Activated CD8-positive, alpha-beta T cell treated with anti-CD3 and anti-CD28 coated beads, Interleukin-2, amount 10 ng/mL, durations not matched to agents 7 days and 5 days (primary cell): ENCODE measurements around the gene IZUMO1R. TPM values are rescaled to one million over a fixed set of nuclear protein-coding genes. Genes with fewer than 3 reads are reported as not detected.
"Not testable (repeated sequence)": the region's sequence is repeated elsewhere in the genome, so short reads cannot be mapped to it uniquely, and the experiment has no call there.

ENCODE experiments used
- ATAC-seq: fragments of 150-1000 bp; cut with Tn5 transposase; one replicate; pipeline ENCODE4 v1.10.0; 2021; ENCODE audit warnings: moderate library complexity
- CTCF ChIA-PET: fragments of 350-600 bp; sonication (Branson Sonifier 250); formaldehyde crosslinking; loops from one replicate; lab custom pipeline; 2021; ENCODE audit warnings: antibody characterized with exemption; lab: Charles Lee
- POLR2A ChIA-PET: fragments of 350-600 bp; sonication (Branson Sonifier 250); formaldehyde crosslinking; loops from one replicate; lab custom pipeline; 2021; ENCODE audit warnings: antibody characterized with exemption; lab: Charles Lee
- DNase-seq: peaks from one replicate; pipeline ENCODE4 v3.0.0-alpha.2; 2020
- H3K27ac Mint-ChIP-seq: one replicate; pipeline ENCODE4 v1.8.0; 2021; ENCODE audit warnings: mild to moderate bottlenecking, mixed read lengths
- H3K27me3 Mint-ChIP-seq: one replicate; pipeline ENCODE4 v1.8.0; 2021; ENCODE audit warnings: low read depth, mixed read lengths
- H3K36me3 Mint-ChIP-seq: one replicate; pipeline ENCODE4 v1.8.0; 2021; ENCODE audit warnings: low read depth, mixed read lengths
- H3K4me1 Mint-ChIP-seq: one replicate; pipeline ENCODE4 v1.8.0; 2021; ENCODE audit warnings: low read depth, mixed read lengths
- H3K4me3 Mint-ChIP-seq: one replicate; pipeline ENCODE4 v1.8.0; 2021; ENCODE audit warnings: mild to moderate bottlenecking, mixed read lengths
- H3K9me3 Mint-ChIP-seq: one replicate; pipeline ENCODE4 v1.8.0; 2022; ENCODE audit warnings: mixed read lengths; ENCODE audit not compliant: insufficient read depth
- total RNA-seq, 2 experiments: library from RNA; stranded (reverse); gene quantifications; one replicate each; pipeline ENCODE4 v1.2.3, GENCODE V29; 2021

The IZUMO1R gene
- total RNA-seq, 2 experiments from 2014 or later: not detected

DNA sequence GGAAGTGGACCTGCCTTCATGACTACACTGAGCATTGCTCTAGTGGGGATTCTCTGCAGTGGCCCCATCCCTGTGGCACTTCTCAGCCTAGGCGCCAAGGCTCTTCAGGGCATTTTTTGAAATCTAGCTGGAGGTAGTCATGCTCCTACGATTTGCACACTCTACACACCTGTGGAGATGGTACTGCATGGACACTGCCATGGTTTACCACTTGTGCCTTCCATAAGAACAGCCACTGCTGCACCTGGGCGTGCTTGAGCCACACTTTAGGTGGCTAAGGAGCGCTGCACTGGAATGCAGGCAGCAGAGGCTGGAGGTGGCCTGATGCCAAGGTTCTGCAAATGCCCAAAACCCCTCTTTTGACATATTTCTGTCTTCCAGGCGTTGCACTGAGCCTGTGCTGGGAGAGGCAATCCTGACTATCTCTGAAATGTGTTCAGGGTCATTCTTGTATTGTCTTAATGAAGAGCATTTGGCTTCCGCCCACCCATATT is 24.3 kb downstream of the IZUMO1R start:
- ATAC-seq: no peak
- H3K9me3 Mint-ChIP-seq: no peaks in the 10 kb centered on the region
- no peaks in the 10 kb centered on the region for H3K27me3 Mint-ChIP-seq
- ChIA-PET POLR2A (no interaction called here), CTCF (no interaction called here)
- no peak overlapping the region for H3K27ac Mint-ChIP-seq
- no peak overlapping the region for H3K4me3 Mint-ChIP-seq
- no peaks in the 10 kb centered on the region for H3K4me1 Mint-ChIP-seq
- H3K36me3 Mint-ChIP-seq: no peaks in the 10 kb centered on the region
- DNase-seq: no peak

DNA sequence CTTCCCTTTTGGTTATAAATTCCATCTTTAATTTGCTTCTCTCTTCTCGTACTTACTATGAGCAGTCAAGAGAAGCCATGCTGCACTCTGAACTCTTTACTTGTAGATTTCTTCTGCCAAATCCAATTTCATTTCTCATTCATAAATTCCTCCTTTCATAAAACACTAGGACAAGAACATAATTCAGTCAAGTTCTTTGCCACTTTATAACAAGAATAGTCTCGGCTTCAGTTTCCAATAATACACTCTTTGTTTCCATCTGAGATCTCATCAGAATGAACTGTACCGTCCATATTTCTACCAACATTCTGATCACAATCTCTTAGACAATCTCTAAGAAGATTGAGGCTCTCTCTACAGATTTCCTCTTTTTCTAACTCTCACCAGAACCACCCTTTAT is 25.1 kb downstream of the IZUMO1R start:
- H3K27me3 Mint-ChIP-seq: no peaks in the 10 kb centered on the region
- ATAC-seq: no peak
- no peaks in the 10 kb centered on the region for H3K9me3 Mint-ChIP-seq
- POLR2A ChIA-PET: no interaction called here
- H3K36me3 Mint-ChIP-seq: no peaks in the 10 kb centered on the region
- no peak for DNase-seq
- no peak overlapping the region for H3K27ac Mint-ChIP-seq
- no peak overlapping the region for H3K4me3 Mint-ChIP-seq
- H3K4me1 Mint-ChIP-seq: no peaks in the 10 kb centered on the region
- CTCF ChIA-PET: no interaction called here

DNA sequence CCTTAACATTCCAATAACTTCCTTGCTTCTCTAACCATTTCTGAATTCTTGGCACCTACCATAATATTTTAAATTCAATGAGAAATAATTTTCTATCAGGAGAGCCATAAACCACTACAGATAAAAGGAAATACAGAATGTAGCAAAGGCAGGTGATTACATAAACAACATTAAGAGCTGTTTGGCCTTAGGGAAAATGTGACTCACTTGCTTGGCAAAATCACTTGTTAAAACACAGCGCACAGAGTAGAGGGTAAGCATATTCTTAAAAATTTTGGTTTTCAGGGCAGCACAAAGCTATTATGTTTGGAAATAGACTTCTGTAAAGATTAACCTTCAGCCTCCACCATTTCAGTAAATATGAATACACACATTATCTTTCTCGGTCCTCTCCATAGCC is 26.4 kb downstream of the IZUMO1R start:
- Mint-ChIP-seq H3K9me3 (no peaks in the 10 kb centered on the region), H3K4me3 (no peak overlapping the region), H3K27me3 (no peaks in the 10 kb centered on the region), H3K4me1 (no peaks in the 10 kb centered on the region), H3K36me3 (no peaks in the 10 kb centered on the region), H3K27ac (no peak overlapping the region)
- POLR2A ChIA-PET: no interaction called here
- CTCF ChIA-PET: no interaction called here
- ATAC-seq: no peak
- no peak for DNase-seq

DNA sequence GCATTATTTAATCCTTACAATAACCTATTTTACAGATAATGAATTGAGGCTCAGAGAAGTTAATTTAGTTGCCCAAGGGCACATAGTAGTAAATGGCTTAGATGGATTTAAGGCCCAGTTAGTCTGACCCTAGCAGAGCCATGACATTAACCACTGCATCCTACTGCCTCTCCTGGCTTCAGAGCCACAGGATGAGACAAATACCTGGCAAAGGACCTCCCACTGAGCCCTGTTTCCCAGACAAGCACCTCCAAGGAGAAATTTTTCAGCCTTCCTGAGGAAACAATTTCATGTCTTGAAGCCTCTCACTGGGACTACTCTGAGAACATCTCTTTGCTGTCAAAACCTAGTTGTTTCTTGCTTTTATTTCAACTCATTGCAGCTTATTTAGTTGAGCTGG is 28.4 kb downstream of the IZUMO1R start:
- ATAC-seq: no peak
- H3K27me3 Mint-ChIP-seq: no peaks in the 10 kb centered on the region
- no peak overlapping the region for H3K27ac Mint-ChIP-seq
- CTCF ChIA-PET: no interaction called here
- H3K4me1 Mint-ChIP-seq: no peaks in the 10 kb centered on the region
- no peaks in the 10 kb centered on the region for H3K36me3 Mint-ChIP-seq
- no peak for DNase-seq
- H3K4me3 Mint-ChIP-seq: no peak overlapping the region
- POLR2A ChIA-PET: no interaction called here
- H3K9me3 Mint-ChIP-seq: no peaks in the 10 kb centered on the region

DNA sequence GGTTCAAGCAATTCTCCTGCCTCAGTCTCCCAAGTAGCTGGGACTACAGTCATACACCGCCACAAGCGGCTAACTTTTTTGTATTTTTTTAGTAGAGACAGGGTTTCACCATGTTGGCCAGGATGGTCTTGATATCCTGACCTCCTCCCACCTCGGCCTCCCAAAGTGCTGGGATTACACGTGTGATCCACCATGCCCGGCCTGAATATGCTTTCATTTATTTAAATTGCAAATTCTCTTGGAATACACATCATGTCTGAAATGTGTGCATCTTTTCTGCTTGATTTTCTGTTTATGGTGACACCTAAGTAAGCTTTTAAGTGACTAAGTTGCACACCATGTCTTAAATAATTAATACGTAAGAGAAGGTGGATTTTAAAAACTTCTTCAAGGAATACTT is 31.7 kb downstream of the IZUMO1R start:
- POLR2A ChIA-PET: no interaction called here
- Mint-ChIP-seq H3K27me3 (no peaks in the 10 kb centered on the region), H3K4me3 (no peak overlapping the region), H3K36me3 (no peaks in the 10 kb centered on the region), H3K27ac (no peak overlapping the region), H3K4me1 (no peaks in the 10 kb centered on the region), H3K9me3 (no peaks in the 10 kb centered on the region)
- ATAC-seq: no peak
- CTCF ChIA-PET: no interaction called here
- no peak for DNase-seq

DNA sequence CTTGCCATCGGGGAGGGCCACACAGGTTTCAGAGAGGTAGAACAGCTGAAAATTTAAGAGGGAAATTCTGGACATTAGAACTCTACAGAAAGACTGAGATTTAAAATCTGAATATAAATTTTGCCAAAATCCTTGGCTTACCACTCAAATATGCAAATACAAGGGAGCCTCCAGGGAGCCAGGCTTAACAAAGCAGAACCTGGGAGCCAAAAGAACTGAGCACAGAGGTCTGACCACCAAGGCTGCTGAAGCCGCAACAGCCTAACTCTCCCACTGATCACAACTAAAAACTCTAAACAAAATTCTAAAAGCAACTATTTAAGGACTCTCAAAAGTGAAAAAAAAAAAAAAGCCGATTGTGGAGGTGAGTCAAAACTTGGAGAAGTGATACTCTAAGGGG is 34.3 kb downstream of the IZUMO1R start:
- Mint-ChIP-seq H3K27ac (no peak overlapping the region), H3K36me3 (no peaks in the 10 kb centered on the region), H3K4me1 (no peaks in the 10 kb centered on the region), H3K4me3 (no peak overlapping the region), H3K27me3 (no peaks in the 10 kb centered on the region), H3K9me3 (no peaks in the 10 kb centered on the region)
- DNase-seq: no peak
- ChIA-PET POLR2A (no interaction called here), CTCF (no interaction called here)
- ATAC-seq: no peak

DNA sequence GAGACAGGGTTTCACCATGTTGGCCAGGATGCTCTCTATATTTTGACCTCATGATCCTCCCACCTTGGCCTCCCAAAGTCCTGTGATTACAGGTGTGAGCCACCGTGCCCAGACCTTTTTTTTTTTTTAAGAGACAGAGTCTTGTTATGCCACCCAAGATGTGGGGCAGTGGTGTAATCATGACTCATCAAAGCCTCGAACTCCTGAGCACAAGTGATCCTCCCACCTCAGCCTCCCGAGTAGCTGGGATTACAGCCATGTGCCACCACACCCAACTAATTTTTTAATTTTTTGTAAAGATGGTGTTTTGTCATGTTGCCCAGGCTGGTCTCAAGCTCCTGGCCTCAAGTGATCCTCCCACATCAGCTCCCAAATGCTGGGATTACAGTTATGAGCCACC is 37.9 kb downstream of the IZUMO1R start:
- no peaks in the 10 kb centered on the region for H3K36me3 Mint-ChIP-seq
- no peak overlapping the region for H3K4me3 Mint-ChIP-seq
- no peak for DNase-seq
- H3K27ac Mint-ChIP-seq: no peak overlapping the region
- ATAC-seq: no peak
- CTCF ChIA-PET: no interaction called here
- H3K27me3 Mint-ChIP-seq: peaks cover 2% of the 10 kb centered on the region
- POLR2A ChIA-PET: no interaction called here
- H3K9me3 Mint-ChIP-seq: no peaks in the 10 kb centered on the region
- no peaks in the 10 kb centered on the region for H3K4me1 Mint-ChIP-seq

DNA sequence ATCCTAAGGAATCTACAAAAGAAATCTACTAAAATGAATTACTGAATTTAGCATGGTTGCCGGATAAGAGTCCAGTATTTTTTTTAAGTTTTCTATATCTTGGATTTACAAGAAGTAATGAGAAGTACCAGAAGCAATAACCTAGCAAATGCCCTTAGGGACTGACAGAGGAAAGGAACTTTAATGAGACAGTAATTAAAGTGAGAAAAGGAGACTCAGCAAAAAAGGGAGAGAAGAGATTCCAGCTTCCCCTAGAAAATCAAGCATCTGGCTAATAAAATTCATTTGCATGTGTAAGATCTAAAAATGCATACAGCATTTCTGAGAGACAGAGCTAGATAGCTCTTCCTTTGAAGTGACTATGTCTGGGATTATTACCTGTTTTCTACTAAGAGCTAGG is 39.1 kb downstream of the IZUMO1R start:
- no peak for ATAC-seq

DNA sequence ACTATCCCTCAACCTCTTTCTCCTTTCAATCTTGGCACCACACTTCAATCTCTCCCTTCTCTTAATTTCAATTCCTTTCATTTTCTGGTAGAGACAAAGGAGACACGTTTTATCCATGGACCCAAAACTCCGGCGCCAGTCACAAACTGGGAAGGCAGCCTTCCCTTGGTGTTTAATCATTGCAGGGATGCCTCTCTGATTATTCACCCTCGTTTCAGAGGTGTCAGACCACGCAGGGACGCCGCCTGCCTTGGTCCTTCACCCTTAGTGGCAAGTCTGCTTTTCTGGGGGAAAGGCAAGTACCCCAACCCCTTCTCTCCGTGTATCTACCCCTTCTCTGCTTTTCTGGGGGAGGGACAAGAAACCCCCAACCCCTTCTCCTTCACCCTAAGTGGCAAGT is 41.9 kb downstream of the IZUMO1R start:
- H3K36me3 Mint-ChIP-seq, H3K27ac Mint-ChIP-seq, ATAC-seq, H3K4me3 Mint-ChIP-seq, H3K27me3 Mint-ChIP-seq, H3K9me3 Mint-ChIP-seq, DNase-seq, POLR2A ChIA-PET, H3K4me1 Mint-ChIP-seq, CTCF ChIA-PET: not testable (repeated sequence)

More for the DNA sequence above, 39.1 kb downstream of the IZUMO1R start:
- POLR2A ChIA-PET: no interaction called here
- H3K9me3 Mint-ChIP-seq: no peaks in the 10 kb centered on the region
- no peaks in the 10 kb centered on the region for H3K36me3 Mint-ChIP-seq
- H3K4me3 Mint-ChIP-seq: no peak overlapping the region
- no peak overlapping the region for H3K27ac Mint-ChIP-seq
- DNase-seq: no peak
- no peaks in the 10 kb centered on the region for H3K4me1 Mint-ChIP-seq
- H3K27me3 Mint-ChIP-seq: peaks cover 2% of the 10 kb centered on the region
- CTCF ChIA-PET: no interaction called here

DNA sequence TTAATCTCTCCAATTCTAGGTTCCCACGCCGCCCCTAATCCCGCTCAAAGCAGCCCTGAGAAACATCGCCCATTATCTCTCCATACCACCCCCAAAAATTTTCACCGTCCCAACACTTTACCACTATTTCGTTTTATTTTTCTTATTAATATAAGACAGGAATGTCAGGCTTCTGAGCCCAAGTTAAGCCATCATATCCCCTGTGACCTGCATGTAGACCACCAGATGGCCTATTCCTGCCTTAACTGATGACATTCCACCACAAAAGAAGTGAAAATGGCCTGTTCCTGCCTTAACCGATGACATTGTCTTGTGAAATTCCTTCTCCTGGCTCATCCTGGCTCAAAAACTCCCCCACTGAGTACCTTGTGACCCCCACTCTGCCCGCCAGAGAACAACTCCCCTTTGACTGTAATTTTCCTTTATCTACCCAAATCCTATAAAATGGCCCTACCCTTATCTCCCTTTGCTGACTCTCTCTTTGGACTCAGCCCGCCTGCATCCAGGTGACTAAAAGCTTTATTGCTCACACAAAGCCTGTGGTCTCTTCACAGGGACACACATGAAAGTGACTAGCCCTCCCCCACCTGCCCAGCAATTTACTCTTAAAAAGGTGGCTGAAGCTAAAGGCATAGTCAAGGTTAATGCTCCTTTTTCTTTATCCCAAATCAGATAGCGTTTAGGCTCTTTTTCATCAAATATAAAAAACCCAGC is 46.6 kb downstream of the IZUMO1R start:
- H3K9me3 Mint-ChIP-seq, H3K27ac Mint-ChIP-seq, DNase-seq, POLR2A ChIA-PET, CTCF ChIA-PET, H3K4me1 Mint-ChIP-seq, H3K27me3 Mint-ChIP-seq, H3K36me3 Mint-ChIP-seq, H3K4me3 Mint-ChIP-seq, ATAC-seq: not testable (repeated sequence)

Other genes starting within 250 kb of the IZUMO1R start
- 10 to 100 TPM; 12.0 to 13.0 TPM for gene PANX1, start 175.7 kb upstream of the IZUMO1R start, total RNA-seq
- not detected for gene GPR83, start 96.8 kb downstream of the IZUMO1R start, total RNA-seq
- gene MRE11, start 189.3 kb downstream of the IZUMO1R start, total RNA-seq: 10 to 100 TPM; 35.8 to 36.5 TPM
- gene ANKRD49, start 189.4 kb downstream of the IZUMO1R start, total RNA-seq: 10 to 100 TPM; 19.9 to 25.2 TPM
- gene C11orf97, start 207.9 kb downstream of the IZUMO1R start, total RNA-seq: not detected
- gene FUT4, start 239.3 kb downstream of the IZUMO1R start, total RNA-seq: 1 to 10 TPM; 6.5 to 7.0 TPM